Liver (tissue), 9 donors: ENCODE measurements around the gene CAB39. TPM values are rescaled to one million over a fixed set of nuclear protein-coding genes. Genes with fewer than 3 reads are reported as not detected.

Experiments
- DNase-seq: peaks from one replicate; pipeline ENCODE4 v3.0.0-alpha.2; 2017; ENCODE audit warnings: low spot score
- H3K27ac ChIP-seq, 2 donors: one replicate each; pipeline ENCODE4 v1.7.0; 2013; ENCODE audit warnings: inconsistent platforms in 2 of 2, low read length in 2 of 2, control low read depth in 1 of 2, low read depth in 1 of 2, mild to moderate bottlenecking in 1 of 2
- H3K27me3 ChIP-seq, 4 donors: one replicate each; pipeline versions ENCODE4 v1.6.1 to v1.7.0; 2013; ENCODE audit warnings: low read length in 3 of 4, inconsistent platforms in 1 of 4, mild to moderate bottlenecking in 1 of 4, moderate library complexity in 1 of 4; ENCODE audit not compliant: control insufficient read depth in 4 of 4, insufficient read depth in 4 of 4
- H3K36me3 ChIP-seq, 4 donors: one replicate each; pipeline versions ENCODE4 v1.6.1 to v1.7.0; 2013; ENCODE audit warnings: low read length in 3 of 4, mild to moderate bottlenecking in 3 of 4, low read depth in 1 of 4, moderate library complexity in 1 of 4; ENCODE audit not compliant: control insufficient read depth in 4 of 4, insufficient read depth in 3 of 4
- H3K4me1 ChIP-seq, 4 donors: one replicate each; pipeline versions ENCODE4 v1.6.1 to v1.7.0; 2013; ENCODE audit warnings: low read length in 3 of 4, mild to moderate bottlenecking in 3 of 4, moderate library complexity in 1 of 4; ENCODE audit not compliant: control insufficient read depth in 4 of 4, insufficient read depth in 4 of 4
- H3K4me3 ChIP-seq, 3 donors: one replicate each; pipeline versions ENCODE4 v1.6.1 to v1.7.0; 2013; ENCODE audit warnings: low read length in 3 of 3, control low read depth in 1 of 3, low read depth in 1 of 3, mild to moderate bottlenecking in 1 of 3
- H3K9ac ChIP-seq, 2 donors: one replicate each; pipeline ENCODE4 v1.7.0; 2013; ENCODE audit warnings: low read length in 2 of 2, mild to moderate bottlenecking in 2 of 2, moderate library complexity in 2 of 2, control low read depth in 1 of 2, low read depth in 1 of 2
- H3K9me3 ChIP-seq, 4 donors: one replicate each; pipeline versions ENCODE4 v1.6.1 to v1.7.0; 2013; ENCODE audit warnings: low read length in 3 of 4; ENCODE audit not compliant: control insufficient read depth in 4 of 4
- EGR1 ChIP-seq, 2 donors: IDR thresholded peaks; 2 replicates each; pipeline ENCODE4 v1.6.1; 2016 to 2018; ENCODE audit warnings: antibody characterized with exemption in 2 of 2, low read depth in 2 of 2
- FOXA1 ChIP-seq: IDR thresholded peaks from 2 replicates; pipeline ENCODE4 v1.6.1; 2016; ENCODE audit warnings: antibody characterized with exemption
- FOXA2 ChIP-seq: IDR thresholded peaks from 2 replicates; pipeline ENCODE4 v1.6.1; 2016; ENCODE audit warnings: antibody characterized with exemption
- HNF4A ChIP-seq, 2 donors: conservative IDR thresholded peaks; 2 replicates each; pipeline ENCODE4 v1.6.1; 2016; ENCODE audit warnings: antibody characterized with exemption in 2 of 2, mild to moderate bottlenecking in 2 of 2
- HNF4G ChIP-seq: IDR thresholded peaks from 2 replicates; pipeline ENCODE4 v1.6.1; 2016; ENCODE audit warnings: antibody characterized with exemption
- NR2F2 ChIP-seq: IDR thresholded peaks from 2 replicates; pipeline ENCODE4 v1.6.1; 2016; ENCODE audit warnings: antibody characterized with exemption
- RAD21 ChIP-seq, 2 donors: IDR thresholded peaks; 2 replicates each; pipeline ENCODE4 v1.6.1; 2016; ENCODE audit warnings: antibody characterized with exemption in 2 of 2, mild to moderate bottlenecking in 2 of 2
- SP1 ChIP-seq: IDR thresholded peaks from 2 replicates; pipeline ENCODE4 v1.6.1; 2018; ENCODE audit warnings: antibody characterized with exemption, mild to moderate bottlenecking
- TAF1 ChIP-seq: conservative IDR thresholded peaks from 2 replicates; pipeline ENCODE4 v1.6.1; 2016; ENCODE audit warnings: antibody characterized with exemption, mild to moderate bottlenecking
- YY1 ChIP-seq: IDR thresholded peaks from 2 replicates; pipeline ENCODE4 v1.6.1; 2016; ENCODE audit warnings: antibody characterized with exemption, mild to moderate bottlenecking
- WGBS: extraction: QIAGEN DNeasy Blood & Tissue Kit; methylation state at CpG from one replicate; pipeline ENCODE4 v1.1.7; 2013; 5-methylcytosine and 5-hydroxymethylcytosine counted together
- polyA plus RNA-seq, 2 donors: library from polyadenylated mRNA; stranded (reverse) in 1 of 2; unstranded in 1 of 2; fragments of 200-250 nt in 1 of 2; fragments of >200 nt in 1 of 2; fragmentation: Nextera tagmentation in 1 of 2; extraction: Ambion mirVana in 1 of 2; gene quantifications; one replicate each; pipeline versions ENCODE4 v1.2.1 to v1.2.3, GENCODE V29; 2013 to 2015
- total RNA-seq, 2 donors: library from RNA; depleted of rRNA; stranded (reverse); fragments of >200 nt; gene quantifications; one replicate each; pipeline ENCODE4 v1.2.3, GENCODE V29; 2014
- TF ChIP-seq, protein P1 (sequence below): fragments of 150-350 bp; IDR thresholded peaks from 2 replicates; pipeline ENCODE4 v1.5.1; 2017; ENCODE audit warnings: improper control_type of control experiment, low read depth, low read length; ENCODE audit not compliant: missing input control
- TF ChIP-seq, protein P2 (sequence below): IDR thresholded peaks from 2 replicates; pipeline ENCODE4 v1.6.1; 2016; ENCODE audit warnings: antibody characterized with exemption, mild to moderate bottlenecking
- TF ChIP-seq, protein P3 (sequence below): IDR thresholded peaks from 2 replicates; pipeline ENCODE4 v1.6.1; 2016; ENCODE audit warnings: antibody characterized with exemption
- donor health status: healthy.
- donor health status: healthy.
- donor health status: healthy.
- donor health status: healthy.
- donor health status: healthy.

Gene CAB39
- total and polyA plus RNA-seq, 4 donors = 9.2 to 39.8 (median 26.5) TPM

DNA sequence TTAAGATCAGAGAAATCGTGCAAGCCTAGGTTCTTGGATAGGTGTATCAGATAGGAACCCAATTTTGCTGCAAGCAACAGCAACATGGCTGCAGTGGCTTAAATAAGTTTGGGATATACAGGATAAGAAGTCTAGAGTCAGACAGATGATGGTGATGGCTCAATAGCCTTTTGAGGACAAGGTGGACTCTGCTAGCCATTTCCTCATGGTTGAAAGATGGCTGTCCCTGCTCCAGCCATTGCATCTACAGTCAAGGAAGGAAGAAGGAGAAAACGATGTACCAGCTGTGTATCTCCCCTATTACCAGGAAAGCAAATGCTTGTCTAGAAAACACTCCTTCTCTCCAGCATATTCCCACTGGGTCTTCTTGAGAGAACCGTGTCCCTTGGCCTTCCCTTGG is 30.1 kb upstream of the CAB39 start:
- no peaks in the 10 kb centered on the region for H3K27me3 ChIP-seq
- H3K4me1 ChIP-seq = no peaks in the 10 kb centered on the region
- no peak overlapping the region for H3K9ac ChIP-seq
- H3K9me3 ChIP-seq = peaks cover 0 to 3% (median 1%) of the 10 kb centered on the region in 4 donors
- WGBS = 89% methylated on average over 3 of the region's 3 CpGs
- H3K4me3 ChIP-seq = no peak overlapping the region
- H3K27ac ChIP-seq = no peak overlapping the region
- TF ChIP-seq FOXA2 = no peak
- TF ChIP-seq, protein P1, sequence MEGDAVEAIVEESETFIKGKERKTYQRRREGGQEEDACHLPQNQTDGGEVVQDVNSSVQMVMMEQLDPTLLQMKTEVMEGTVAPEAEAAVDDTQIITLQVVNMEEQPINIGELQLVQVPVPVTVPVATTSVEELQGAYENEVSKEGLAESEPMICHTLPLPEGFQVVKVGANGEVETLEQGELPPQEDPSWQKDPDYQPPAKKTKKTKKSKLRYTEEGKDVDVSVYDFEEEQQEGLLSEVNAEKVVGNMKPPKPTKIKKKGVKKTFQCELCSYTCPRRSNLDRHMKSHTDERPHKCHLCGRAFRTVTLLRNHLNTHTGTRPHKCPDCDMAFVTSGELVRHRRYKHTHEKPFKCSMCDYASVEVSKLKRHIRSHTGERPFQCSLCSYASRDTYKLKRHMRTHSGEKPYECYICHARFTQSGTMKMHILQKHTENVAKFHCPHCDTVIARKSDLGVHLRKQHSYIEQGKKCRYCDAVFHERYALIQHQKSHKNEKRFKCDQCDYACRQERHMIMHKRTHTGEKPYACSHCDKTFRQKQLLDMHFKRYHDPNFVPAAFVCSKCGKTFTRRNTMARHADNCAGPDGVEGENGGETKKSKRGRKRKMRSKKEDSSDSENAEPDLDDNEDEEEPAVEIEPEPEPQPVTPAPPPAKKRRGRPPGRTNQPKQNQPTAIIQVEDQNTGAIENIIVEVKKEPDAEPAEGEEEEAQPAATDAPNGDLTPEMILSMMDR = no peak
- TF ChIP-seq SP1 = no peak
- no peak for TF ChIP-seq NR2F2
- TF ChIP-seq FOXA1 = no peak
- TF ChIP-seq, protein P2, sequence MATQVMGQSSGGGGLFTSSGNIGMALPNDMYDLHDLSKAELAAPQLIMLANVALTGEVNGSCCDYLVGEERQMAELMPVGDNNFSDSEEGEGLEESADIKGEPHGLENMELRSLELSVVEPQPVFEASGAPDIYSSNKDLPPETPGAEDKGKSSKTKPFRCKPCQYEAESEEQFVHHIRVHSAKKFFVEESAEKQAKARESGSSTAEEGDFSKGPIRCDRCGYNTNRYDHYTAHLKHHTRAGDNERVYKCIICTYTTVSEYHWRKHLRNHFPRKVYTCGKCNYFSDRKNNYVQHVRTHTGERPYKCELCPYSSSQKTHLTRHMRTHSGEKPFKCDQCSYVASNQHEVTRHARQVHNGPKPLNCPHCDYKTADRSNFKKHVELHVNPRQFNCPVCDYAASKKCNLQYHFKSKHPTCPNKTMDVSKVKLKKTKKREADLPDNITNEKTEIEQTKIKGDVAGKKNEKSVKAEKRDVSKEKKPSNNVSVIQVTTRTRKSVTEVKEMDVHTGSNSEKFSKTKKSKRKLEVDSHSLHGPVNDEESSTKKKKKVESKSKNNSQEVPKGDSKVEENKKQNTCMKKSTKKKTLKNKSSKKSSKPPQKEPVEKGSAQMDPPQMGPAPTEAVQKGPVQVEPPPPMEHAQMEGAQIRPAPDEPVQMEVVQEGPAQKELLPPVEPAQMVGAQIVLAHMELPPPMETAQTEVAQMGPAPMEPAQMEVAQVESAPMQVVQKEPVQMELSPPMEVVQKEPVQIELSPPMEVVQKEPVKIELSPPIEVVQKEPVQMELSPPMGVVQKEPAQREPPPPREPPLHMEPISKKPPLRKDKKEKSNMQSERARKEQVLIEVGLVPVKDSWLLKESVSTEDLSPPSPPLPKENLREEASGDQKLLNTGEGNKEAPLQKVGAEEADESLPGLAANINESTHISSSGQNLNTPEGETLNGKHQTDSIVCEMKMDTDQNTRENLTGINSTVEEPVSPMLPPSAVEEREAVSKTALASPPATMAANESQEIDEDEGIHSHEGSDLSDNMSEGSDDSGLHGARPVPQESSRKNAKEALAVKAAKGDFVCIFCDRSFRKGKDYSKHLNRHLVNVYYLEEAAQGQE = no peak
- TF ChIP-seq RAD21 (IDR thresholded peaks at IDR 0.05) = no peak
- TF ChIP-seq HNF4A (conservative IDR thresholded peaks at IDR 0.05) = no peak
- TF ChIP-seq, protein P3, sequence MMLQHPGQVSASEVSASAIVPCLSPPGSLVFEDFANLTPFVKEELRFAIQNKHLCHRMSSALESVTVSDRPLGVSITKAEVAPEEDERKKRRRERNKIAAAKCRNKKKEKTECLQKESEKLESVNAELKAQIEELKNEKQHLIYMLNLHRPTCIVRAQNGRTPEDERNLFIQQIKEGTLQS = no peak
- no peak for TF ChIP-seq EGR1 (IDR thresholded peaks at IDR 0.05; ENCODE audit: low read depth in 2 of 2)
- no peak for TF ChIP-seq HNF4G
- no peak for TF ChIP-seq YY1
- H3K36me3 ChIP-seq = peaks cover 0 to 2% (median 0%) of the 10 kb centered on the region in 4 donors
- no peak for DNase-seq

GRCh38 chr2:230684270-230685168 is 28.1 kb upstream of the CAB39 start:
- Histone ChIP-seq H3K27me3 (no peaks in the 10 kb centered on the region), H3K27ac (no peak overlapping the region), H3K4me1 (no peaks in the 10 kb centered on the region), H3K9ac (no peak overlapping the region), H3K4me3 (no peak overlapping the region), H3K9me3 (no peaks in the 10 kb centered on the region), H3K36me3 (no peaks in the 10 kb centered on the region)
- WGBS = 60% methylated on average over 8 of the region's 8 CpGs
- TF ChIP-seq EGR1 (IDR thresholded peaks at IDR 0.05; ENCODE audit: low read depth in 2 of 2) = no peak
- no peak for TF ChIP-seq RAD21 (IDR thresholded peaks at IDR 0.05)
- no peak for TF ChIP-seq TAF1
- TF ChIP-seq HNF4A (conservative IDR thresholded peaks at IDR 0.05) = no peak
- no peak for DNase-seq
